HG02885 (cell line): ENCODE measurements around the gene TUBB2B.

Experiments used
- ATAC-seq: cut with Tn5 transposase; IDR thresholded peaks from one replicate; pipeline ENCODE4 v1.9.1; 2021; ENCODE audit warnings: mild to moderate bottlenecking; ENCODE audit not compliant: unreplicated experiment, poor library complexity

The TUBB2B gene

GRCh38 chr6:3227363-3228045 is at the start of gene TUBB2B:
TUBB2B (minus strand) TSS chr6:3227653; CDS start chr6:3227543, 110 bp downstream.
- ATAC-seq = no peak

GRCh38 chr6:3277251-3277650 is 49.8 kb upstream of the TUBB2B start:
- ATAC-seq = no peak

DNA sequence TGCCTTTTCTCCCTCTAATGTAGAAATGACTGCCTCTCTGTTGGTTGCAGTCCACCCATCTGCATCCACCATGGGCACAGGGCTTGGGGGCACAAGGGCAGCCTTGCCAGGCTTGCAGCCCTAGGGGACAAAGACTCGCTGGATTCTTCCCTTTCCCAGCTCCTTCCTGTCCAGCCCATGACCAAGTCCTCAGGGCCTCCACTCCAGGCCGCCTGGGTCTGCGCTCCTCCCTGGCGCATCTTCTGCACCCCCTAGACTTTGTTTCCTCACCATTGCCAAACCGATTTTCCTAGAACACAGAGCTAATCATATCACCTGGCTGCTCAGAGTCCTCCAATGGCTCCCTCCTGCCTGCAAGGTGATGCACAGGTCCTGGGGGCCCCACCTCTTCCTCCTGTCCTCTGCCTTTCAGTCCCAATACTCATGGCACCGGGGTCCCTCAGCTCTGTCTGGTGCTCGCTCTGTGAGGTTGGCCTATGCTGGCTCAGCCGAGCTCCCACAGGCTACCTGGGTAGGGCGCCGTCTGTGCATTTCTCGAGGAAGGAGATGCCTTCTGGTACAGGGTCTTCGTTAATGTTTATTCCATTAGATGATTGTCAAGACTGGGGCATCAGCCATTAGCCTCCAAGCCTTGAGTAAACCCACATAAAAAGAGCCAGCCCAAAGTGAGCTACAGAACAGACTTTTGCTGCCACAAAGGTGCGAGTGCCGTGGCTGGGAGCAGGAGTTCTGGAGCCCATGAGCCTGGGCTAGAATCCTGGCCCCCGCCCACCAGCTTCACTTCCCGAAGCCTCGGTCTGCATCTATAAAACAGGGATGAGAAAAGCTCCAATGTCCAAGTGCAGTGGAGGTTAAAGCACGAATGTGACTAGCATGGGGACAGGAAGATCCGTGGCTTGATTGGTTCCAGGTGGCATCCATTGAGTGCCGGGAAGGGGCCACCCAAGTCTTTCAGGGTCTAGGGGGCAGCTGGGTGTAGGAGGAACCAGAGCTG is 49.0 kb upstream of the TUBB2B start:
- no peak for ATAC-seq

- no peak for ATAC-seq
Measured at GRCh38 chr6:3273707-3274521, 46.5 kb upstream of the TUBB2B start.

DNA sequence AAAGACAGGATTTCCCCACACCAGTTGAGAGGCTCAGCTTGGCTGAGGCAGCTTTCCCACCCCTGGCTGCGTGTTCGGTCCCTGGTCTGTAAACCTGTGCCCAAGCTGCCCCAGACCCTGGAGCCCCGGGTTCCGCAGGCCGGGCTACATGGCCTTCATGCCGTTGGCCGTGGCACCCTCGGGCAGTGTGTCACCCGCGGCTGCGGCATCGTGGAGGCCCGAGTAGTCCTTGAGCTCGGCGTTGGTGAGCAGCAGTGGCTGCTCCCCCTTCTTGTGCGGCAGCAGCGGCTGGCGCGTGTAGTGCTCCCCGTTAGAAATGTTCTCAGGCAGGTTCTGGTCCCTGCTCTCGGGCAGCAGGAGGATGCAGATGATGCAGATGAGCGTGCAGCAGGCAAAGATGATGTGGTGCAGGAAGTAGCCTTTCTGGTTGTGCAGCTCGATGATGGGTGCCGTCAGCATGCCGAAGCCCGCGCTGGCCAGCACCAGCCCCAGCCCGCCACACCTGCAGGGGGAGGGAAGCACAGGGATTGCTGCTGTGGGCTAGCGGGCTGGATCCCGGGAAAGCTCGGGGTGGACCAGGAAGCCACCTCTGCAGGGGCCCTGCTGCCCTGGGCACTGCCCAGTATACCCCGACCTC is 45.6 kb upstream of the TUBB2B start:
- no peak for ATAC-seq

DNA sequence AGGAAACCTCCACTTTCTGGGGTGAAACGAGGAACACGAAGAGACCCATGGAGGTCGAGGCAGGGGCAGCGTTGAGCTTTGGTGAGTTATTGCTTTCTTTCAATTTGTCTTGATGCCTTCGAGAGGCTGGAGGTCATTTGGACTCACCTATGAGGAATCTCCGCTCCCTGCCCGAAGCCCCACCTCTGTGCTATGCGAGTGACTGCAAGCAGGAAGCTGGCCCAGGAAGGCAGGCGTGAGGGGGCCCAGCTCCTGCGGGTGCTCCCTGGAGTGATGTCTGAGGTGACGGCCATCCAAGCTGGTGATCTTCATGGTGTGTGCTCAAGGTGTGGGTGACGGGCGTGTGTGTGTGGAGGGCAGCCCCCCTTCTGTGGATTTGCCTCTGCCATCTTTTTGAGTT is 44.3 kb upstream of the TUBB2B start:
- no peak for ATAC-seq

GRCh38 chr6:3270258-3270657 is 42.8 kb upstream of the TUBB2B start:
- ATAC-seq = no peak

GRCh38 chr6:3269281-3269975 is 42.0 kb upstream of the TUBB2B start:
- ATAC-seq = no peak

DNA sequence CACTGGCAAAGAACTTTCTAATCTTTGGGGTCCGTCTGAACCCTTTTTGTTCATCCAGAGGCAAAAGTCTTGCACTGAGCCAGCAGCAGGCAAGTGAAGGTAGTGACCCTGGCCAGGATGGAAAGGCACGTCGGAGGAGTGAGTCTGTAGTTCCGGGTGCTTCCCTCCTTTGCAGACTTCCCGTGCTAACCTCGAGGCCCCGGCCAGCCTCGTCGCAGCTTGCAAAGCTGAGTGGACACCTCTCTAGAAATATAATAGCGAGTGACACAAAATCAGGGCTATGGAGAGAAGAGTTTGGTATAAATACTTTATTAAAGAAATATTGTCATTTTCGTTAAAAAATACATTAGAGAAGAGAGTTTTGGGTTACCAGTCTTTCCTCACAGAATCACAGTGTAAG is 41.2 kb upstream of the TUBB2B start:
- ATAC-seq = no peak

- ATAC-seq = no peak
Measured at GRCh38 chr6:3267162-3267561, 39.7 kb upstream of the TUBB2B start.

GRCh38 chr6:3266170-3266569 is 38.7 kb upstream of the TUBB2B start:
- ATAC-seq = no peak

DNA sequence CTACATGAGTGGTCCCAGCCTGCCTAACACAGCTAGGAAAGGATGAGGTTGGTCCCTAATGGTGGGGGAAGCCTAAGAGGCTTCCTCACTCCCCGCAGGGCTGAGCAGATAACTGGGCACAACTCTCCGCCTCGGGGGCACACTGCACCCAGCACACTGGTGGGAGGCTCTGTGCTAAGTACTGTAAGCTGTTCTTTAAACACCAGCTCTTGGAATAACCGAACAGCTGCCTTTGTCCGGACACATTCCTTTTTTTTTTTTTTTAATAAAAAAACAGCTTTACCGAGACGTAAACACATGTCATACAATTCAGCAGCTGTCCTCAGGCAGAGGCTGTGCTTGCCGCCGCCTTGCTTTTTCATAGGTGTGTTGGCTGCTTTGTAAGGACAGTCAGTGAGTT is 38.2 kb upstream of the TUBB2B start:
- ATAC-seq = no peak

- no peak for ATAC-seq
Measured at GRCh38 chr6:3264356-3264755, 36.9 kb upstream of the TUBB2B start.

- ATAC-seq = no peak
Measured at GRCh38 chr6:3263096-3263495, 35.6 kb upstream of the TUBB2B start.

- no peak for ATAC-seq
Measured at GRCh38 chr6:3261921-3262320, 34.5 kb upstream of the TUBB2B start.

GRCh38 chr6:3261518-3261820 is 34.0 kb upstream of the TUBB2B start:
- ATAC-seq = no peak

DNA sequence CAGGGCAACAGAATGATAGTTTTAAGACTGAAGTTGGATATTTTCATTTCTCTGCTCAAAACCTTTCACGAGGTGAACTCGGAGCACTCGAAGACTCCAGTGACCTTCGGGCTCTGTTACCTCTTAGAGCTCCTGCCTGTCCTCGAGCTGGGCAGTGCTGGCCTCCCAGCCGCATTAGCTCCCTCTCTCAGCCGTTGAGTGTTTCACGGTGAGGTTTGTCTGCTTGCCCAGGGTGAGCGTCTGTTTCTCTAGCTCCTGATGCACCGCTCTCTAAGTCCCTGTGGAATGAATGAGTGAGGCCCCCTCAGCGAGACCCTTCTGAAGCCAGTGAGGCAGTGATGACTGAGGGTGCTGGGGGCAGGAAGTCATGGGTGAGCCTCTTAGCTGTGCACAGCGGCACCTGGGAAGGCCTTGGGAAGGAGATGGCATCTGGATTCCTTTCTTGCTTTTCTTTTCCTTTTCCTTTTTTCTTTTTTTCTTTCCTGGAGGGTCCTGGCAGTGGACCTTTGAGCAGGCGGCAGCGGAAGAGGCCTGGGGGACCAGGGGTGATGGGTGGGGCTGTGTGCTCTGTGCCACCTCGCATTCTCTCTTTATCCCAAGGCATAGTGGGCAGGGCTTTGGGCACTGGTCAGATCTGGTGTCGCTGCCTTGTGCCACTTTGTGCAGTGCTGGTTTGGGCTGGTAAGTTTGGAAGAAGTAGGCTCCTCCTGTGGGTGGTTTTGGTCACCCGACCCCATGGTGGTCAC is 33.5 kb upstream of the TUBB2B start:
- no peak for ATAC-seq

- ATAC-seq = no peak
Measured at GRCh38 chr6:3260296-3260695, 32.8 kb upstream of the TUBB2B start.

DNA sequence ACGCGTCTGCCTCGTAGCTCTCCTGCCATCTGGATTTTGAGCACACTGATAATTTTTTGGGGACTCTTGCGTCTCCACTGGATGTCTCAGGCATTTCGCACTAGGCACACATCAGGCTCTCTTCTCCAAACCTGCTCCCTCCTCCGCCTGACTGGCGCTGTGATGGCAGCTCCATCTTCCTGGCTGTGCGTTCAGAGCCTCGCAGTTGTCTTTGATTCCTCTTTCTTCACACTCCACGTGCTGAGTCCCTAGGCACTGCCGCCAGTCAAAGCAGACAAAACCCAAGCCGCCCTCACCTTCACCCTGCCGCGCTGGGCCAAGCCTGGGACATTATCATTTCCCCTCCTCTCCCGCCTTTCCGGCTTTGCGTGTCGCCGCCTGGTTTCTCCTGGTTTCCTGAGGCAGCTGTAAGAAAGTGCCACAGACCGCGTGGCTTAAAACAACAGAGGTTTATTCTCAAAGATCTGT is 32.1 kb upstream of the TUBB2B start:
- ATAC-seq = peak; percentile 31
